ENCODE results near the gene ITPK1.

- no peak for TF ChIP-seq EZH2 (IDR thresholded peaks at IDR 0.05; ENCODE audit: borderline replicate concordance, low read depth, low read length, poor library complexity, severe bottlenecking)
- TF ChIP-seq CTCF (conservative IDR thresholded peaks at IDR 0.05; ENCODE audit: low read depth, low read length) = no peak
Measured at GRCh38 chr14:92925446-92925845, 190.3 kb downstream of the ITPK1 start.

Data from A673 (cell line).